ENCODE measurements around the gene TIMM10. TPM values are rescaled to one million over a fixed set of nuclear protein-coding genes. Genes with fewer than 3 reads are reported as not detected.

TIMM10 gene
- polyA plus RNA-seq, 1 experiment, result 76.6 TPM

DNA sequence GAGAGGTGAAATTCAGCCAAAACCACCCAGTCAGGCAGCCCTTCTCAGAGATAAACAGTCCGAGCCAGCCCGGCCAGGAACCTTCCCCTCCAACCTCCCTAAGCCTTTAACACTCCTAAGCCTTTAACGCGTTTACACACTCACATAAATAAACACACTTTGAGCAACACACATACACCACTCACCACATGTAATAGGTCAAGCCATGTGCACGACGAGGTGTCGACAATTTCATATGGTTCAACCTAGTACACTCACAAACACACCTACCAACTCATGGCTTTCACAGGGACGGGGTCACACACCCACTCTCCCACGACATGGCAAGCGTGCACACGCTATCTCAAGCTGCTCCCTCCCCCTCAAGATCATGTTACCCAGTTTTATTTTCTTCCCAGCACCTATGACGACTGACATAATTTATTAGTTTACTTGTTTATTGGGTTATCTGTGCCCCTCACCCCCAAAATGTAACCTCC is 30.5 kb downstream of the TIMM10 start:
- Histone ChIP-seq H3K27me3 (ENCODE audit: control insufficient read depth, insufficient read depth, low read length) (no peaks in the 10 kb centered on the region), H3K9me3 (ENCODE audit: control insufficient read depth, insufficient read depth, low read length) (no peaks in the 10 kb centered on the region; the same call in 1 of the 2 replicates), H3K4me3 (ENCODE audit: low read depth, low read length) (peak overlapping the region; percentile 47), H3K27ac (ENCODE audit: low read depth, low read length) (peak overlapping the region; percentile 39)
- TF ChIP-seq, protein P1, sequence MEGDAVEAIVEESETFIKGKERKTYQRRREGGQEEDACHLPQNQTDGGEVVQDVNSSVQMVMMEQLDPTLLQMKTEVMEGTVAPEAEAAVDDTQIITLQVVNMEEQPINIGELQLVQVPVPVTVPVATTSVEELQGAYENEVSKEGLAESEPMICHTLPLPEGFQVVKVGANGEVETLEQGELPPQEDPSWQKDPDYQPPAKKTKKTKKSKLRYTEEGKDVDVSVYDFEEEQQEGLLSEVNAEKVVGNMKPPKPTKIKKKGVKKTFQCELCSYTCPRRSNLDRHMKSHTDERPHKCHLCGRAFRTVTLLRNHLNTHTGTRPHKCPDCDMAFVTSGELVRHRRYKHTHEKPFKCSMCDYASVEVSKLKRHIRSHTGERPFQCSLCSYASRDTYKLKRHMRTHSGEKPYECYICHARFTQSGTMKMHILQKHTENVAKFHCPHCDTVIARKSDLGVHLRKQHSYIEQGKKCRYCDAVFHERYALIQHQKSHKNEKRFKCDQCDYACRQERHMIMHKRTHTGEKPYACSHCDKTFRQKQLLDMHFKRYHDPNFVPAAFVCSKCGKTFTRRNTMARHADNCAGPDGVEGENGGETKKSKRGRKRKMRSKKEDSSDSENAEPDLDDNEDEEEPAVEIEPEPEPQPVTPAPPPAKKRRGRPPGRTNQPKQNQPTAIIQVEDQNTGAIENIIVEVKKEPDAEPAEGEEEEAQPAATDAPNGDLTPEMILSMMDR (IDR thresholded peaks at IDR 0.05; ENCODE audit: low read depth, low read length), result no peak
- DNase-seq (ENCODE audit: low read depth, low spot score), result no peak
- POLR2A ChIA-PET, result interaction anchor here (0.5 kb wide), 1 partner anchor 18 kb away, joined by 3 read pairs; no protein-coding TSS in a partner anchor
- CTCF ChIA-PET, result interaction anchor here (0.7 to 3.5 kb wide), 5 partner anchors 13 to 42 kb away, joined by 3 to 16 read pairs (median 4); no protein-coding TSS in a partner anchor

DNA sequence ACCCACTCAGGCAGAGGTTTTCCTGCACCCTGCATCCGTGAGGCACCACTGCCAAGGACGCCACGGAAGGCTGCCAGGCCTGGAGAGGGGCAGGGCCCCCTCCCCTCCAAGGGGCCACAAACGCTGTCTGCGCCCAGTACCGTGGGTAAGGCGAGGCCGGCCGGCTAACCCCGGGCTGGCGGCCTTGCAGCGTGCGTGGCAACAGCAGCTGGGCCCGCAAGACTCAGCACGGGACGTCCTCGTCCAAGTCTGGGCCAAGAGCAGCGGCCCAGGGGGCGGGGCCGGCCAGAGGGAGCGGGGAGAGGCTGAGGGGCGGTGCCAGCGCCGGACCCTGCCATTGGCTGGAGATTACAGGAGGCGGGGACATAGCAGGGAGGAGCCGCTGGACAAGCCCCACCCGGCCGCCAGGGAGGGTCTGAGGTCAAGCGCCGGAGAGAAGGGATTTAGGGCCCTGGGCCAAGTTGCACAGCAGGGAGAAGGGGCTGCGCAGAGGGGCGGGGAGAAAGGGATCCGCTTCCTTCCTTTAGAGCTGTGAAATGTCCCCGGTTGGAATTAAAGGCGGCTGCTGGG is 31.1 kb downstream of the TIMM10 start:
- Histone ChIP-seq H3K27me3 (ENCODE audit: control insufficient read depth, insufficient read depth, low read length) (no peaks in the 10 kb centered on the region), H3K27ac (ENCODE audit: low read depth, low read length) (peak overlapping the region; percentile 73), H3K9me3 (ENCODE audit: control insufficient read depth, insufficient read depth, low read length) (no peaks in the 10 kb centered on the region; the same call in 1 of the 2 replicates), H3K4me3 (ENCODE audit: low read depth, low read length) (peak overlapping the region; percentile 47)
- POLR2A ChIA-PET, result interaction anchor here (0.5 kb wide), 2 partner anchors 18 to 117 kb away, joined by 3 read pairs; no protein-coding TSS in a partner anchor
- CTCF ChIA-PET, result interaction anchor here (0.6 to 3.5 kb wide), 5 partner anchors 15 to 657 kb away, joined by 3 to 16 read pairs (median 4); no protein-coding TSS in a partner anchor
- DNase-seq (ENCODE audit: low read depth, low spot score), result peak; percentile 61
- TF ChIP-seq, protein P1 (IDR thresholded peaks at IDR 0.05; ENCODE audit: low read depth, low read length), result no peak

DNA sequence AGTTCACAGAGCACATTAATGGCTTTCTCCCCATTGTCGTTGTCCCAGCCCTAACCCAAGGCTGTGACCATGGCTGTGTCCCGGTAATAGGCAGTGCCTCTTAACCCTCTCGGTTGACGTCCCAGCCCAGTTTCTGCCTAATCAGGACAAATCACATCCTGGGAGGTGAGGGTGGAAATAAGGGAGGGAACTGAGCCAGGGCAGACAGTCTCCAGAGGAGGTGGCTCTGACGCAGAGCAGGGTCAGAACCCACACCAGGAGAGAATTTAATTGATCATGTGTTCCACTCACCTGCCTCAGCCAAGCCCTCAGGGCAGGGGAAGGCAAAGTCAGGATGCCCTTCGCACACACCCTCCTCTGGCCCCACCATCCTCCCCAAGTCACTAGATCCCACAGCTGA is 32.0 kb downstream of the TIMM10 start:
- ChIA-PET CTCF (interaction anchor here (0.6 kb wide), 1 partner anchor 144 kb away, joined by 4 read pairs; no protein-coding TSS in a partner anchor), POLR2A (interaction anchor here (1.1 kb wide), 1 partner anchor 16 kb away, joined by 3 read pairs; no protein-coding TSS in a partner anchor)
- Histone ChIP-seq H3K4me3 (ENCODE audit: low read depth, low read length) (no peak overlapping the region), H3K27ac (ENCODE audit: low read depth, low read length) (no peak overlapping the region), H3K27me3 (ENCODE audit: control insufficient read depth, insufficient read depth, low read length) (no peaks in the 10 kb centered on the region), H3K9me3 (ENCODE audit: control insufficient read depth, insufficient read depth, low read length) (no peaks in the 10 kb centered on the region; the same call in 1 of the 2 replicates)
- no peak for DNase-seq (ENCODE audit: low read depth, low spot score)
- TF ChIP-seq, protein P1 (IDR thresholded peaks at IDR 0.05; ENCODE audit: low read depth, low read length), result no peak

DNA sequence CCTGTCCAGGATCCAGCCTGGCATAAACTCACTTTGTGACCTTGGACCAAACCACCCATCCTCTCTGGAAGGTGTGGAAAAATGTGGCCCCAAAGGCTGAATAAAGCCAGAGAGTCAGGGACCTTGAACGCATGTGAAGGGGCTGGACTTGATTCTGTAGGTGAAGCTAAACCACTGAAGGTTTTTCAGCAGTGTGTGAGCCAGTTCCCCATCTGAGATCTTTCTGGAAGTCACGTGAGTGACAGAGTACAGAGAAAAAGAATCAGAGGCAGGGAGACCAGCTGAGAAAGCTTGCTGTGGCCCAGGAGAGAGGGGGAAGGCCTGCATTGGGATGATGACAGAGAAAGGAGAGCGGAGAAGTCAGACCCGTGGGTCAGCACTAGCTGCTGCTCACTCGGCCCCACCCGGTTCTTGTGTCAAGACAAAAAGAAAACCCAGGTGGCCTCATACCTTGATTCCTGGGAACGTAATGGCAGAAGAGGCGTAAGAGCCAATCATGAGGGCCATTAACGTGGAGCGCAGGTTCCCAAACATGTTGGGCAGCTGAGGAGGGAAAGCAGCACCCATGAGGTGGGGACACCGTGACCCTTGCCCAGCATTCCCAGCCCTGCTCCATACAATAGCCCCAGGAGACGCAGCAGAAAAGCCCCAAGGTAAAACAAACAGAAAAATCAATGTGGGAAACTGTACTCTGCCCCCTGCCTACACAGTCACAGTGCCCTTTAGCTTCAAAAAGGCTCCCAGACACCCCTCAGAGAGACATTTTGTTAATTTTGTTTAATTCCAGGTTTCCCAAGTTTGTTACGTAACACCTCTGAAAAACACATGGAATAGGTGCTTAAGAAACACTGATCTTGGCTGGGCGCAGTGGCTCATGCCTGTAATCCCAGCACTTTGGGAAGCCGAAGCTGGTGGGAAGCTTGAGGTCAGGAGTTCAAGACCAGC is 33.0 kb downstream of the TIMM10 start:
- H3K9me3 ChIP-seq (ENCODE audit: control insufficient read depth, insufficient read depth, low read length), result no peaks in the 10 kb centered on the region; the same call in 1 of the 2 replicates
- CTCF ChIA-PET, result interaction anchor here (0.5 to 1.8 kb wide), 5 partner anchors 29 to 1044 kb away, joined by 3 to 10 read pairs (median 3); no protein-coding TSS in a partner anchor
- H3K27me3 ChIP-seq (ENCODE audit: control insufficient read depth, insufficient read depth, low read length), result no peaks in the 10 kb centered on the region
- POLR2A ChIA-PET, result interaction anchor here (1.1 kb wide), 1 partner anchor 17 kb away, joined by 3 read pairs; no protein-coding TSS in a partner anchor
- no peak for DNase-seq (ENCODE audit: low read depth, low spot score)
- H3K4me3 ChIP-seq (ENCODE audit: low read depth, low read length), result no peak overlapping the region
- TF ChIP-seq, protein P1 (IDR thresholded peaks at IDR 0.05; ENCODE audit: low read depth, low read length), result no peak
- no peak overlapping the region for H3K27ac ChIP-seq (ENCODE audit: low read depth, low read length)

Measured in AG04450 (cell line).